HuH-7.5 (cell line): ENCODE measurements around the gene HIVEP3.

ENCODE experiments used
- DNase-seq: peaks from one replicate; pipeline ENCODE4 v3.0.0; 2011; ENCODE audit warnings: low spot score

The HIVEP3 gene

DNA sequence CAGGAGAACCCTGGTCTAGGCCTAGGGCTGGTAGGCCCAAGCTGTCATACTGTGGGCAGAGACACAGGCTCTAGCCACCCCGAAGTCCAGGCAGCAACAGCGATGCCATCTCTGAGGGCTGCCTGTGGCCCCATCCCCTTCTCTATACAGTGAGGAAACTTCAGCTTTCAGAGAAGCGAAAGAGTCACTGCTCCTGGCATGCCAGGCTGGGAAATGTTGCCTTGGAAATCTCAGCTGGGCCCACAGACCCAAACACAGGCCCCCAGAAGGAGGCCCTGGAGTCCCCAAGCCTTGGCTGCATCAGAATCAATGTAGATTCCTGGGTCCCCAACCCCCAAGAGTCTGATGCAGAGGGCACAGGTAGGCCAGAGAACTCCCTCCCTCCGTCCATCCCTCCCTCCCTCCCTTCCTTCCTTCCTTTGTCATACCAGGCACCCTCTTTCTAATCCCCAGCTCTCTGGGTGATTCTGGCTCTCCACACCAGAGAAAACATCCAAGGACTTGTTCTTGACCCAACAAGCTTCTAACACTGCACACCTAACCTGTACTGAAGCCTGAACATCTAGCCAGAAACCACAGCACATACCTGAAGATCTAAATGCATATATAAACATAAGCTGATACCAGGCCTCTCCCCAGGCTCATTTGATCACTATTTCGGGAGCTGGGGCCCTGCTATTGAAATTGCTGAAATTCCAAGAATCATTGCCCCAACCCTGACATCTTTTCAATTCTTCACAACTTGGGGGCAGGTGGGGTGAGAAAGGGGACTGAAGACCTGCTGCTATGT, 291.0 kb downstream of the HIVEP3 start:
- DNase-seq, result no peak

DNA sequence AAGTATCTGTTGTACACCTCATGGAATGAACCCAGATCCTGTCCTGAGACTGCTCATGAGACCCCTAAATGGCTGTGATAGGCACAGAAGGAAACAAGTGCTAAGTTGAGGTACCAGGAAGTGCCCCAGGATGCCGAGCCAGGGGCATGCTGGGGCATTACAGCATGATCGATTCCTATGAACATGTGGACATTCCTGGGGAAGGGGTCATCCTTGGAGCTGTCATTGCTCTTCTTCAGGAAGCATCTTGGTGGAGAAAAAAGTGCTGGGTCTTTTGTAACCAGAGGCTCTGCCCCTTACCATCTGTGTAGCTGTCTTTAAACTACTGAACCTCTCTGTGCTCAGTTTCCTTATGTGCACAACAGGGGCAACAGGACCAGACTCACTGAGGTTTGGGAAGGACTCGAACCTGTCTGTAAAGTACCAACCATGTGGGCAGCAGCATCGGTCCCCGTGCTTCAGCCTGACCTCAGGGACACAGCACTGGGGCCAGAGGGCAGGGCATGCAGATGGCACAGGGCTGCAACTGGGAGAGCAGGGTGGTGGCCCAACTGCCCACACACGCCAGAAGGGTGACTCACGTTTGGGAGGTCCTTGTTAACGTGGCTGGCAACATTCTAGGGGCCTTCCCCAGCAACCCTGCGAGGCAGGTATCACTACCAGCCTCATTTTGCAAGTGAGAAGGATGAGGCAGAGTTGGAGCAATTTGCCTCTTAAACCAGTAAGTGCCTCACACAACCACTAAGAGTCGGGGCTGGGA, 291.9 kb downstream of the HIVEP3 start:
- no peak for DNase-seq

DNA sequence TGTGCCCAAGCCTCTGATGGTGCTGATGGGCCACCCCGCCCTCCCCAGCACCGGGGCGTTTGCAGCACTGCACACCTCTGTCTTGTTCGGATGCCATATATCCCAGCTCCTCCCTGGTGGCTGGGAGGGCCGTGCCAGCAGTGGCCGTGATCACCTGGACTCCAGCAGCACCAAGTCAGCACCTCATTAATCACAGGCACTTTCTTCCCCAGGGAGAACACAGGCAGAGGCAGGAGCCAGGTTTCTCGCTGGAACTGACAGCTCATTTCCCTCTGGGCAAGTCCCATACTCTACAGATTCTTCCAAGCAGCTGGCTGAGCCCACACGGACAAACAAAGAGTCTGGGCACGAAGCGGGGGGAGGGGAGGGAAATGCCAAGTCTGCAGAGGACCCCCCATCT, 292.6 kb downstream of the HIVEP3 start:
- DNase-seq, result no peak

DNA sequence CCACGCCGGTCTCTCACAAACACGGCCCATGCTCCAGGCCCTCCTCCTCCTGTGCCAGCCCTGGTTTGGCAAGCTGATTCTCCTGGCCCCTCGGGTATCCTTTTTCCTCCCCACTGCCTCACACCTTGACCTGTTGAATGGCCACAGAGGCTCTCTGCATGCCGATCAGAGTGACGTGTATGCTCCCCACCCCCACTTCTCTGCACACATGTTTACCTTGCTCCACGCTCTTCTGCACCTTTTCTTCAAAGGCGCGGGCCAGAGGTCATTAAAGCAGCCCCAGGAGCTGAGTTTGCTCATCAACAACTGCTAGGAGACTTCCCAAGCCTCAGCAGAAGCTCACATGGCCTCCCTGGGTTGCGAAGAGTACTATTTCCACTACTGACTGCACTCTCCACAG, 295.0 kb downstream of the HIVEP3 start:
- no peak for DNase-seq

DNA sequence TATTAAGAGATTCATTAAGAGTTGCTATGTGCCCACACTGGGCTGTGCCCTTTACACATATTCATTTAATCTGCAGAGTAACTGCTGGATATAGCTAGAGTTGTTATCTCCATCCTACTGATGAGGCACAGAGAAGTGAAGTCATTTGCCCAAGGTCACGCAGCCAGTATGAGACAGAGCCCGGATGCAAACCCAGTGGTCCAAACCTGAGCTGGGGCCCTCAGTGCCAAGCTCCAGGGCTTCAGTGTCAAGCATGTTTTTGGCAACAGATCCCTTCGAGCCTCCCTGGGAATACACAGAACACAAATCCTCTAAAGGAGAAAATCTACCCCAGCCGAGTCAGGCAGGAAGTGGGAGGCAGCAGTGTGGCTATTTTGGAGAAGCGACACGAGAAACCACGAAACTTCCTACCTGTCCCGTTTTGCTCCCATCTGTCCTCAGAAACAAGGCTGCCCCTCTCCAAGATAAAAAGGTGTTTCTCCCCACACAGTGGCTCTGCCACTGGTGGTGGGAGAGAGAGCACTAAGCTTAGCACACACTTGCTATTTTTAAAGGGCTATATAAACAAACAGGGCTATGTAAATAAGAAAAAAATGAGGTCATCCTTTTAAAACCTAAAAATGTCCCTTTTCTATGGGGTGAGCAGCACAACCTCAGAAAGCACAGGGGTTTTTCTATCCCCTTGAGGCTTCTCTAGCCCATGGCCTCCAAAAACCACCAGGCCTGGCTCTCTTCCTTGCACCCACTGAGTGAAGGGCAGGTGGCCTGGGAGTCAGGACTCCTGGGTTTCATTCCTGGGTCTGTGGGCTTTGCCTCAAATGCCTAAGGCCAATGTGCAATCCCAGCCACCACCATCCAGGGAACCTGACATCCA, 295.6 kb downstream of the HIVEP3 start:
- no peak for DNase-seq

DNA sequence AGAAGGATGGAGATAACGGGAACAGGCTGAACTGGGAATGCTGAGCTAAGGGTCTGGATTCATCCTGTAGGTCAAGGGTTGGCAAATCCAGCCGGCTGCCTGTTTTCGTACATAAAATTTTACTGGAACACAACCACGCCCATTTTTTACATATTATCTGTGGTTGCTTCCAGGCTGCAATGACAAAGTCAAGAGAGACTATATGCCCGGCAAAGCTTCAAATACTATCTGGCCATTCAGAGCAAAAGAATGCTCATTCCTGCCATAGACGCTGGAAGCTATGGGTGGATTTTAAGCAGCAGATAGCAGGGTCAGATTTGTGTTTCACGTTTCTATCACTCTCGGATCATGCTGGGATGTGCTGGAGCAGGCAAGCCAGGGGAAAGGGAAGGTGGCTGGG, 296.3 kb downstream of the HIVEP3 start:
- no peak for DNase-seq

DNA sequence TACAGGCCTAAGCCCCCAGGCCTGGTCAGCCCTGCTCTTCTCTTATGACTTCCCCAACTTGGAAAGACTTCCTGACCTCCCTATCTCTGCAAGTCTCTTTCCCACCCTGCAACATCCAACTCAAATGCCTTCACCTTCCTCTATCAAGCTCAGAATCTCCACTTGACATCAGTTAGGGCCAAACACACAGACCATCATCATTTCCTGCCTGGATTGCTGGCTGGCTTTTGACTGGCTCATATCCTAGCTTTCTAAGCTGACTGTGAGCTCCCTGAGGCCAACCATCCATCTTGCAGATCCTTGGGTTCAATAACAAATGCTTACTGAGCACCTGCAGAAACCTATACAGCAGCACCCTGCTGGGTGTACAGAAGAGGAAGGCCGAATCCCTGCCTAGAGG, 296.9 kb downstream of the HIVEP3 start:
- DNase-seq, result no peak

DNA sequence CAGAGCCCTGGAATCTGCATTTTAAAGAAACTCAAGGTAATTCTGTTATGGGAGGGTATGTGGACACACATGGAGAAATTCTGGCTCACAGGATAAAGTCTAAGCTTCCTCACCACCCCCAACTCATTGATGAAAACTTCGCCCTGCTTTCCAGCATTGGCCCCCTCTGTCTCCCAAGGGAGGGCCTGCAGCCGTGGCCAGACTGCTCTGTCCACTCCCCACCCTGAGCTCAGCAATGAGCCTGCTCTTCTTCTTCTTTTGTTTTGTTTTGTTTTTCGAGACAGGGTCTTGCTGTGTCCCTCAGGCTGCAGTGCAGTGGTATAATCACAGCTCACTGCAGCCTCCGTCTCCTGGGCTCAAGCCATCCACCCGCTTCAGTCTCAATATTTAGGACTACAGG, 297.5 kb downstream of the HIVEP3 start:
- no peak for DNase-seq

DNA sequence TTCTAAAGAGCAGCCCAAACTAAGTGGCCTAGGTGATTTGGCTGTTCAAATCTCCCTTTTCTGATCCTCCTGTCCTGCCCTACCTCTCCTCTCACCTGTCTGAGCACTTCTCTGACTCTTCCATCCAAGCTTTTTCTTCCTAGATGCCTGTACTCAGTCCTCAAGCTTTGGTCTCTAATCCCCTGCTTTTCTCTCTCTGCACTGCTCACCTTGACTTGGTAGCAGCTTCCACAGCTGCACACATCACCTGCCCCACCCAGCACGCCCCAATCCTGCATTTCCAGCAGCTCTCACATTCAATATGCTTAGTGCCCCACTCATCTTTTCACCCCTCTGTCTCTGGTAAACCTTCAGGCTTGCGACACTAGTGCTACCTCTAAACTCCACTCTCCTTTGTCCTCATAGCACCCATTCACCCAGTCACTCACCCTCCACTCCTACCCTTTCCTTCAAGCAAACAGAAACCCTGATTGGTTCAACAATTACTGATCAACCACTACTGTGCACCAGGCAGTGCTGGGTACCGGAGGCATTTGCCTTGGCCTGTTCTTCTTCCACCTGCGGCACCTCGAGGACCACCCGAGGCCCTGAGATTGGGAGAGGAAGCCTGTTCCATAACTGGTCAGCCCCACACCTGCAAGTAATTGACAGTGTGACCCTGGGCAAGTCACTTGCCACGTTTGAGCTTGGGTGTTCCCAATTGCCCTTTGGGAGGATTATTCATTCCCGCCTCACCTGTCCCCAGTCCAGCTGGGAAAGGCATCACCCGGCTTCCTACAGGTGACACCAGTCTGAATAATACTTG, 298.2 kb downstream of the HIVEP3 start:
- no peak for DNase-seq

DNA sequence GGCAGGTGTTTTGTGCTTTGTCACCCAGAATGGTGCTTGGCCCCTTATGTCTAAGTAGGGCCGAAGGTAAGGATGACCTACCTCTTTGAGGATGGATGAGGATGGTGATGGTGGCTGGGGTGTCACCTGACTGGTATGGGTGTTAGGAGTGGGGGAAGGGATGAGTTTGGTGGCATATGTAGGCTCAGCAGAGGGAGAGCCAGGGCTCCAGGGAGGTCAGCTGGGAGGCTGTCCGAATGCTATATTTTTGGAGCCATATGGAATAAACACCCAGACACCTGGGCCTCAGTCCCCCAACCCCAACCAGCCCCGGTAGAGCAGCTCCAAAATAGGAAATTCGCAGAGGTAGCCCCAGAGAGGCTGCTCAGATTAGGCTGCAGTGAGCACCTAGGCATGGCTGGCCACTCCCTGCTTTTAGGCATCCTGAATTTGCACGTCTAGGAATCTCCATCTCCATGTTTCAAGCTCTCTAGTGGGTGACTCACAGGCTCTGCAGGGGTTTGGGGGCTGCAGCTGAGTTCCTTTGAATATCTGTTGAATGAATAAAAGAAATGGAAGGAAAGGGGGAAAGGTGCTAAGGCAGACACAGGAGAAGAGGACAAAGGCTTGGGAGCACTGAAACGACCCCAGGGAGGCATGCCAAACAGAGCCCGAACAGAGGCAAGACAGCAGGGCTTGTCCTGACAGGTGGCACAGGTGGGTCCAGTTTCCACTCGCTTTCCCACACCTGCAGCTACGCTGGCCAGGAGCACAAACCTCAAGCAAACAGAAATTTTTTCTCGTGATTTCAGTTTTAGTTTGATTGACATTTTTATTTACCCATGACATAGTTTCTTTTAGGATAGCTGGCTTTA, 299.0 kb downstream of the HIVEP3 start:
- DNase-seq, result no peak

DNA sequence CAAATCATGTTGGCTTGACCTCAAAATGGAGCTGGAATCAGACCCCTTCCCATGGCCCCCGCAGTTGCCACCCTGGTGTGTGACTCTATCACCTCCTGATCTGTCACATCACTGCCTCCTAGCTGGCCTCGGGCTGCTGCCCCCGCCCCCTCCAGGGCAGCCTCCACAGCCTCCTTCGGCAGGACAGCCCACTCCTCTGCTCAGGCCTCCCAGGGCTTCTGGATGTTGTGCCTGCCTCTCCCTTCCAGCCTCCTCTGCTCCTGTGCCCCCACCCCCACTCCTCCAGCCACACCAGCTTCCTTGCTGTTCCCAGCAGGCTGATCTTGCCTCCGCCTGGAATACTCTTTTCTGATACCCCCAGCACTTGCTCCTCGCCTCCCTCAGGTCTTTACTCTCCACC, 299.9 kb downstream of the HIVEP3 start:
- DNase-seq, result no peak

DNA sequence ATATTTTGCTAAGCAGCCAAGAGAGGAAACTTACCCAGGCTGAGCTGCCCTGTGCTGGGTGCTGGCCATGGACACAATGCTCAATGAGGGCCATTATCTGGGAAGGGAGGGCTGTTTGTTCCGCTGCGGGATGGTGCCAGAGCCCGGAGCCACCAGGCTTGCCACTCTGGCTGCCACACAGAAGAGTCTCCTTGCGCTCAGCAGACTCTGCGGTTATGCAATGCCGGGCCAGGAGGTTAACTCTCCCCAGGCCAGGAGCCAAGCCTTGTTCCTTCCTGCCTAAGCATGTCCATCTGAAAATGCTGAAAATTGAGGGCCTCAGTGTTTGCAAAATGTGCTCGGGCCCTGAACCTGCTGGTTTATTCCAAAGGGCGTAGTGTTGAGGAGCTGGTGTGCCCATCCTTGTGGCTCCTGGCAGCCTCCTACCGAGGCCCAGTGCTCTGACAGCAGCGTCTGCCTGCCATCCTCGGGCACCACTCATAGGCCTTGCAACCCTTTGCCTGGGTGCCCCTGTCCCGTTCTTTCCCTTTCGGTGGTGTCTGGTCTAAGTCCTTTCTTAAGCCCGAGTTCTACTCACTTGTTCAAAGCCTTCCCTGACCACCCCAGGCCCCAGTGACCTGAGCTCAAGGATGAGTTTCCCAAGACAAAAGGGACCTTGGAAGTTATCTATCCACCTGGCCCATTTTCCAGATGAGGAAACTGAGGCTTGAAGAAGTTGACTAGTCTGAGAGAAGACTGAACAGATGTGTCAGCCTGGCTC, 300.5 kb downstream of the HIVEP3 start:
- no peak for DNase-seq

DNA sequence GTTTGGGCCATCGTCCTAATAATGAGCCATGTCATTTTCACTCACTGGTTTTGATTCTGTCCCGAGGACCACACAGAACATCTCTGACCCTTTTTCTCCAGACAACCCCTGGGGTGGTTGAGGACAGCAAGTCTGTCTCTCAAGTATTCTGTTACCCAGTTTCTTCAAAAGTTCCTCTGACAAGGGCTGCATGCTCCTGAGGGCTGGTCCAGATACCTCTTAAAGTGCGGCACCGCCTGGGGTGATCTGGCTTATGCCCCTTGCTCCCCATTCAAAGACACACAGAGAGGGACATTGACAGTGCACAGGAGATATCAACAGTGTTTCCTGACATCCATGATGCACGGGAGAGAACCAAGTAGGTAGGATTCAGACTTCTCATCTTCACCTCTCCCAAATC, 301.4 kb downstream of the HIVEP3 start:
- DNase-seq, result no peak

DNA sequence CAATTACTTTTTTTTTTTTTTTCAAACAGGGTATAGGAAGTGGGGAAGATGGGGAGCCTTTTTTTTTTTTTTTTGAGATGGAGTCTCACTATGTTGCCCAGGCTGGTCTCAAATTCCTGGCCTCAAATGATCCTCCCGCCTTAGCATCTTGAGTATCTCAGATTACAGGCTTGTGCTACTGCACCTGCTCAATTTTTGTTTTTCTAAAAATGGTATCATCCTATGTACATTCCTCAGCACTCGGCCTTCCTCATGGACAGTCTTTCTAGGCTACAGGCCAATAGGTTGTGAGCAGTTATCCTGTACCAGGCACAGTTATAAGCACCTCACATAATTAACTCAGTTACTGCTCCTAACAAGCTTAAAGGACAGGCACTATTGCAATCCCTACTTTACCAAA, 302.2 kb downstream of the HIVEP3 start:
- no peak for DNase-seq

DNA sequence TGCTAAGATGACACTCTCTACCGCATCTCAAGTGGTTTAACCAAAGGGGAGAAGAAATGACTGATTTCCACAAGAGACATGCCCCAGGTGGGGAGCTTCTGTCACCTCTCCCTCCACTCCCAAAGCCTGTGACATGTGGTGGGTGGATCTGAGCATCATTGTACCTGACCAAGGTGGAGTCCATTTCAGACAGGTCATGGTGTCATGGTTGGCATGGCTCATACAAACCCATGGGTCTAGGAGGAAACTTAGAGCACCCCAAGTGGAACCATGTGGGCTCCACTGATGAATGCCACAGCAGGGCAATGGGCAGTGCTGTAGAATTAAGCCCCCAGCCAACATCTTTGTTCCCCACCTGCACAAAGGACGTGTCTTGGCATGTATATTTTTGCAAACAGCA, 302.7 kb downstream of the HIVEP3 start:
- no peak for DNase-seq

DNA sequence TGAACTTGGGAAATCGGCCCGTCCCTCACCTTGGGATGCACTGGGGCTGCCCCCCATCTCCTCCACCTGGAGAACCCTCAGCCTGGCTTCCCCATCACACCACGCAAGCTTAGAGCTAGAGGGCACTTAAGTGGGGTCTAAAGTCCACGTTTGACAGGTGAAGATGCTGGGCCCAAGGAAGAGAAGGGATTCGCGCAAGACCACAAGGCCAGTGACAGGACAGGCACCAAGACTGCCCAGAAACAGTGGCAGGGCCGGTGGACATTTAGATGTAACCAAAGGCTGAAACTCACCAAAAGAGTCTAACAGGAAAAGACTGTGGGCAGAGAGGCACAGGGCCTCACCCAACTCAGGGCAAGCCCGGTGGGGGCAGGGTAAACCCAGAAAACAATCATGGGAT, 303.4 kb downstream of the HIVEP3 start:
- no peak for DNase-seq

DNA sequence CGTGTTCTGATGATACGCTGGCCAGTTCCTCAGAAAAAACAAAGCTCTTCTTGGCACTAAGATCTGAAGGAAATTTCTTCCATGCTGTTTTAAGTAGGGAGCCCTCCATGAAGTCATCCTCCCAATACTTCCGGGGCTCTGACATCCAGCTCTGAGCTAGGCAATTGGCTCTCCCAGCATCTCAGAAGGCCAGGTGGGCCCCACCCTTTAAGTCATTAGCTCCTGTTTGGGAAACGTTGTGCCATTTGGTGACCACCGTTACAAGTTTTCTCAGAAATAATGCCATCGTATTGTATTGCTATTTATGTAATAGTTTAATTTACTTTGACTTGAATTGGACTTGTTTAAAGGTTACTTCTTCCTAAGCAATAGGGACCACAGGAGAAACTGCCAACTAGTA, 303.9 kb downstream of the HIVEP3 start:
- DNase-seq, result no peak

DNA sequence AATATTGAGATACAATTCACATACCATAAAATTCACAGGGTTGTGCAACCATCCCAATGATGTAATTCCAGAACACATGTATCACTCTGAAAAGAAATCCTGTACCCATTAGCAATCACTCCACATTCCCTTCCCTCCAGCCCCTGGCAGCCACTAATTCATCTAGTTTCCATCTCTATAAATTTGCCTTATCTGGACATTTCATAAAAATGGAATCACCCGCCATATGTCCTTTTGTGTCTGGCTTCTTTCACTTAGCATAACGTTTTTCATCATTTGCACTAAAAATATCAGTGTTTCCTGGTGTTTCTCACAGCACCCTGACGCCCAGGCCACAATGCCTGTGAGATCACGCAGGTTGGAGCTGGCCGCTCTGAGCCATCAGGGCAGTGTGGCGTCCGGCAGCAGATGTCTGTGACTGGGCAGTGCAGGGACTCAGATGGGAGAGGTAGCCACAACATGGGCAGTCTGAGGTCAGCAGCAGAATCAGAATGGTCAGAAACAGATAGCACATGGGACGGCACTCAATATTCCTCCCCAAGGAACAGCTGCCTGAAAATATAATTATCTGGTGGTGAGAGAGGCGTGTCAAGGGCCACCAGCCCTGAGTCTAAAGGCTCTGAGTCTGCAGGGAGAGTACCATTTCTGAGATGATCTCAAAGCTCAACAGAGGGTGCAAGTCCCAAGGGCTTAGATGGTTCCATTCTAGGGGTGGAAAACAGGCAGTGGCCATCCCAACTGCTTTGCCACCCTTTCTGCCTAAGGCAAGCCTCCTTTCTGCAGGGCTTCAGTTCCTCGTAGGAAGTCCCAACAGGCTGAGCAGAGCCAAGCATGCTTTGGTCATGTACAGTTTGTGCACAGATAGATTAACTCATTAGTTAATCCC, 304.8 kb downstream of the HIVEP3 start:
- DNase-seq, result no peak

DNA sequence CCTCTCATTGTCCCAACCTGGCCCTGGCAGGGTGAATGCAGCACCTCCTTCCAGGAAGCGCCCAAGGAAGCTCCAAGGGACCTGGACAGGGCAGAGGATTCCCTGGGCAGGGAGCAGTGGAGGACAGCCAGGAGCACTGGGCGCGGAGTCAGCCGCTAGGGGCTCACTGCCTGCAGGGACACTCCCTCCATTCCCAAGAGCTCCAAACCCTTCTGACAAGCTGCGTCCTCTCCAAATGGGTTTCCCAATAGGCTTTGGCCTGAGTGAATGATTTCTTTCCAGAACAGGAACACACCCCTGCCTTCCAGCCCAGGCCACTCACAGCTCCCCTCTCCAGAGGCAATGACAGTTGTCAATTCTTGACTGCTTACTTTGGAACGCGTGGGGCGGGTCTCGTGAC, 305.8 kb downstream of the HIVEP3 start:
- DNase-seq, result no peak
